Right atrium auricular region (tissue), 2 donors: Measurements from ENCODE around the gene WDR18. TPM values are rescaled to one million over a fixed set of nuclear protein-coding genes. Genes with fewer than 3 reads are reported as not detected.

Experiments
- DNase-seq: peaks from one replicate; pipeline ENCODE4 v3.0.0-alpha.2; 2019; ENCODE audit warnings: low spot score
- H3K27ac ChIP-seq, 2 donors: fragments of 200-600 bp; sonication (generic); 1 replicate in 1 of 2; 2 replicates in 1 of 2; pipeline ENCODE4 v1.5.1; 2016 to 2019
- H3K27me3 ChIP-seq, 2 donors: fragments of 200-600 bp; sonication (generic); one replicate each; pipeline versions ENCODE4 v1.5.1 to v1.6.0; 2017 to 2019
- H3K36me3 ChIP-seq: fragments of 200-600 bp; sonication (generic); one replicate; pipeline ENCODE4 v1.5.1; 2016
- H3K4me1 ChIP-seq, 2 donors: fragments of 200-600 bp; sonication (generic); one replicate each; pipeline versions ENCODE4 v1.5.1 to v1.6.0; 2017 to 2019
- H3K4me3 ChIP-seq, 2 donors: fragments of 200-600 bp; sonication (generic); 1 replicate in 1 of 2; 2 replicates in 1 of 2; pipeline ENCODE4 v1.5.1; 2017 to 2019; ENCODE audit warnings: mild to moderate bottlenecking in 1 of 2, moderate library complexity in 1 of 2
- H3K9me3 ChIP-seq, 2 donors: fragments of 200-600 bp; sonication (generic); one replicate each; pipeline ENCODE4 v1.5.1; 2019
- total RNA-seq, 2 donors: library from RNA; depleted of rRNA; stranded (reverse); fragments of >200 nt; gene quantifications; one replicate each; pipeline ENCODE4 v1.1.0, GENCODE V29; 2016
- TF ChIP-seq, protein P1 (sequence below), 2 donors: fragments of 200-600 bp; sonication (generic); IDR thresholded peaks; one replicate each; pipeline ENCODE4 v1.5.1; 2019; ENCODE audit warnings: antibody characterized with exemption in 2 of 2

The WDR18 gene
- total RNA-seq, 2 donors from 2014 or later = 13.3 to 24.9 TPM

DNA sequence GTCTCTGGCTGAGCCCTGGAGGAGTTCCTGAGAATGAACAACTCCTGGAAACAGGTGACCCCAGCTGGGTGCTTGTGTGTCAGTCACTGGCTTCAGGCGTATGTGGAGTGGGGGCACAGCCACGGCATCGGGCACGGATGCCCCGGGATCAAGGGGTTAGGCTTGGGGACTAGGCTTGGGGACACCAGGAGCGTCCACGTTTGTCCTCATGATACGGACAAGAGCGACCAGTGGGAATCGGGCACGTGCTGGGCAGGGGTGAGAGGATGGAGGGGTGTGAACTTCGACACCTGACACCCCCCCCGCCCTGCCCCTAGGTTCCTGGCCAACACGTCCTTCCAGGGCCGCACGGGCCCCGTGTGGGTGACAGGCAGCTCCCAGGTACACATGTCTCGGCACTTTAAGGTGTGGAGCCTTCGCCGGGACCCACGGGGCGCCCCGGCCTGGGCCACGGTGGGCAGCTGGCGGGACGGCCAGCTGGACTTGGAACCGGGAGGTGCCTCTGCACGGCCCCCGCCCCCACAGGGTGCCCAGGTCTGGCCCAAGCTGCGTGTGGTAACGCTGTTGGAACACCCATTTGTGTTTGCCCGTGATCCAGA is 20.2 kb downstream of the WDR18 start:
- Histone ChIP-seq H3K4me3 (no peak overlapping the region), H3K27me3 (peaks cover 1 to 16% of the 10 kb centered on the region in 2 donors)
- no peak for DNase-seq

DNA sequence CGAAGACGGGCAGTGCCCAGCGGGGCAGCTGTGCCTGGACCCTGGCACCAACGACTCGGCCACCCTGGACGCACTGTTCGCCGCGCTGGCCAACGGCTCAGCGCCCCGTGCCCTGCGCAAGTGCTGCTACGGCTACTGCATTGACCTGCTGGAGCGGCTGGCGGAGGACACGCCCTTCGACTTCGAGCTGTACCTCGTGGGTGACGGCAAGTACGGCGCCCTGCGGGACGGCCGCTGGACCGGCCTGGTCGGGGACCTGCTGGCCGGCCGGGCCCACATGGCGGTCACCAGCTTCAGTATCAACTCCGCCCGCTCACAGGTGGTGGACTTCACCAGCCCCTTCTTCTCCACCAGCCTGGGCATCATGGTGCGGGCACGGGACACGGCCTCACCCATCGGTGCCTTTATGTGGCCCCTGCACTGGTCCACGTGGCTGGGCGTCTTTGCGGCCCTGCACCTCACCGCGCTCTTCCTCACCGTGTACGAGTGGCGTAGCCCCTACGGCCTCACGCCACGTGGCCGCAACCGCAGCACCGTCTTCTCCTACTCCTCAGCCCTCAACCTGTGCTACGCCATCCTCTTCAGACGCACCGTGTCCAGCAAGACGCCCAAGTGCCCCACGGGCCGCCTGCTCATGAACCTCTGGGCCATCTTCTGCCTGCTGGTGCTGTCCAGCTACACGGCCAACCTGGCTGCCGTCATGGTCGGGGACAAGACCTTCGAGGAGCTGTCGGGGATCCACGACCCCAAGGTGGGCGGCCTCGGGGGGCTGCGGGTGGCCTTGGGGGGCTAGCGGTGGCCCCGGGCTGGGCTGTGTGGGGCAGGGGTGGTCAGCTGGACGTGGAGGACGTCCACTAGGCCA is 20.9 kb downstream of the WDR18 start:
- no peak for DNase-seq
- TF ChIP-seq, protein P1, sequence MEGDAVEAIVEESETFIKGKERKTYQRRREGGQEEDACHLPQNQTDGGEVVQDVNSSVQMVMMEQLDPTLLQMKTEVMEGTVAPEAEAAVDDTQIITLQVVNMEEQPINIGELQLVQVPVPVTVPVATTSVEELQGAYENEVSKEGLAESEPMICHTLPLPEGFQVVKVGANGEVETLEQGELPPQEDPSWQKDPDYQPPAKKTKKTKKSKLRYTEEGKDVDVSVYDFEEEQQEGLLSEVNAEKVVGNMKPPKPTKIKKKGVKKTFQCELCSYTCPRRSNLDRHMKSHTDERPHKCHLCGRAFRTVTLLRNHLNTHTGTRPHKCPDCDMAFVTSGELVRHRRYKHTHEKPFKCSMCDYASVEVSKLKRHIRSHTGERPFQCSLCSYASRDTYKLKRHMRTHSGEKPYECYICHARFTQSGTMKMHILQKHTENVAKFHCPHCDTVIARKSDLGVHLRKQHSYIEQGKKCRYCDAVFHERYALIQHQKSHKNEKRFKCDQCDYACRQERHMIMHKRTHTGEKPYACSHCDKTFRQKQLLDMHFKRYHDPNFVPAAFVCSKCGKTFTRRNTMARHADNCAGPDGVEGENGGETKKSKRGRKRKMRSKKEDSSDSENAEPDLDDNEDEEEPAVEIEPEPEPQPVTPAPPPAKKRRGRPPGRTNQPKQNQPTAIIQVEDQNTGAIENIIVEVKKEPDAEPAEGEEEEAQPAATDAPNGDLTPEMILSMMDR (IDR thresholded peaks at IDR 0.05) = no peak
- Histone ChIP-seq H3K4me1 (peaks cover 0 to 17% of the 10 kb centered on the region in 2 donors), H3K9me3 (no peaks in the 10 kb centered on the region), H3K36me3 (peaks cover 11% of the 10 kb centered on the region), H3K4me3 (no peak overlapping the region), H3K27me3 (peaks cover 0 to 8% of the 10 kb centered on the region in 2 donors), H3K27ac (no peak overlapping the region)

More for the DNA sequence above, 20.2 kb downstream of the WDR18 start:
- no peak overlapping the region for H3K27ac ChIP-seq
- H3K36me3 ChIP-seq = peaks cover 4% of the 10 kb centered on the region
- TF ChIP-seq, protein P1 (IDR thresholded peaks at IDR 0.05) = no peak
- H3K9me3 ChIP-seq = no peaks in the 10 kb centered on the region
- H3K4me1 ChIP-seq = peaks cover 0 to 18% of the 10 kb centered on the region in 2 donors

DNA sequence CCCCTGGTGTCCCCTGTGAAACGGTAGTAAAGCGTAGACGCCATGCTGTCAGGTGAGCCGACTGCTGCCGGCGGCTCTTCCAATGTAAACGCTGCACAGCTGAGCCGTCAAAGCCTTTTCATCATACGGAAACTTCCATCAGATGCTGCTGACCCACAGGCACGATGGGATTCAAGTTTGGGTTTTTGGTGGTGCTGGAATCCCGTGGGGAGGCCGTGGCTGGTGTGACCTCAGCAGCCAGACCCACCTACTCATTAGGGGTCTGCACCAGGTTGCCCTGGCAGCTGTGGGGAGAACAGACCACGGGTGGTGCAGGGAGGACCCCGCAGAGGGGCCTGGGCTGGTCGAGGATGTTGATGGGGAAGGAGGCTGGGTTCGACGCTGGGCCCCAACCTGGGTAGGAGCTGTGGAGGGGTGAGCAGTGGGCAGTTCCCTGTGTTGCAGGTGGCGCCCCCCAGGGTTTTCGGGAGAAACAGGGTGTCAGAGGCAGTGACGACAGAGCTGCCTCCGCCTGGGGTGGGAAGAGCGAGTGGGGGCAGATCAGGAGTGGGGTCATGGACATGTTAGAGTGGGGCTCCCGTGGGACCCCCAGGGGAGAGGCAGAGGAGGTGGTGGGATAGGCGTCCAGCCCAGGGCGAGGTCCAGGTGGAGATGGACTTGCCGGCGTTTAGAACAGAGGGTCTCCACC is 22.7 kb downstream of the WDR18 start:
- DNase-seq = no peak
- peaks cover 30% of the 10 kb centered on the region for H3K36me3 ChIP-seq
- no peak overlapping the region for H3K27ac ChIP-seq

DNA sequence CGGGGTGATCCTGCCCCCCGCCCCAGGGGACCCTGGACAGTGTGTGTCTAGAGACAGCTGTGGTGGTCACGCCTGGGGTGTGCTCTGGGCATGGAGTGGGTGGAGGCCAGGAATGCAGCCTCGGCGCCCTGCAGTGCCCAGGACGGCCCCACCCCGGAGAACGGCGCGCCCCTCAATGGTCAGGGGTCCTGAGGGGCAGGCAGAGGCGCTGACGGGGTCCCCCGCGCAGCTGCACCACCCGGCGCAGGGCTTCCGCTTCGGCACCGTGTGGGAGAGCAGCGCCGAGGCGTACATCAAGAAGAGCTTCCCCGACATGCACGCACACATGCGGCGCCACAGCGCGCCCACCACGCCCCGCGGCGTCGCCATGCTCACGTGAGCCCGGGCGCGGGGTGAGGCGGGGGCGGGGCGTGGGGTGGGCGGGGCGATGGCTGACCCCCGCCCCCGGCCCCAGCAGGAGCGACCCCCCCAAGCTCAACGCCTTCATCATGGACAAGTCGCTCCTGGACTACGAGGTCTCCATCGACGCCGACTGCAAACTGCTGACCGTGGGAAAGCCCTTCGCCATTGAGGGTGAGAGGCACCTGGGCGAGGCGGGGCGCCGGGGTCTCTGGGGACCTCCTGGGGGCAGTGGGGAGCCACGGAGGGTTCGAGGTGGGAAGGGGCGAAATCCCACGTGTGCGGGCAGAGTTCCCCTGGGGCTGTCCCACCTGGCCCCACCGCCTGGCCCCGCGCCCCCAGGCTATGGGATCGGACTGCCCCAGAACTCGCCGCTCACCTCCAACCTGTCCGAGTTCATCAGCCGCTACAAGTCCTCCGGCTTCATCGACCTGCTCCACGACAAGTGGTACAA is 23.5 kb downstream of the WDR18 start:
- TF ChIP-seq, protein P1 (IDR thresholded peaks at IDR 0.05) = no peak
- Histone ChIP-seq H3K4me1 (no peaks in the 10 kb centered on the region), H3K27me3 (no peaks in the 10 kb centered on the region), H3K9me3 (no peaks in the 10 kb centered on the region), H3K36me3 (peaks cover 37% of the 10 kb centered on the region), H3K4me3 (no peak overlapping the region), H3K27ac (no peak overlapping the region)
- no peak for DNase-seq

More for the DNA sequence above, 22.7 kb downstream of the WDR18 start:
- Histone ChIP-seq H3K4me1 (peaks cover 0 to under 1% of the 10 kb centered on the region in 2 donors), H3K4me3 (no peak overlapping the region), H3K27me3 (no peaks in the 10 kb centered on the region), H3K9me3 (no peaks in the 10 kb centered on the region)
- TF ChIP-seq, protein P1 (IDR thresholded peaks at IDR 0.05) = no peak
